Right lung (tissue), 5 donors: ENCODE data around the gene DYNC1I2. TPM values are rescaled to one million over a fixed set of nuclear protein-coding genes. Genes with fewer than 3 reads are reported as not detected.
"Not testable (repeated sequence)": the region's sequence is repeated elsewhere in the genome, so short reads cannot be mapped to it uniquely, and the experiment has no call there.

Source experiments
- DNase-seq, 2 donors: peaks; one replicate each; pipeline ENCODE4 v3.0.0-alpha.2; 2013
- polyA plus RNA-seq, 5 donors: library from polyadenylated mRNA; unstranded; fragments of 120-200 nt; gene quantifications; one replicate each; pipeline versions ENCODE4 v1.2.1 to v1.2.3, GENCODE V29; 2013; ENCODE audit warnings: inconsistent platforms in 1 of 5, low replicate concordance in 1 of 5; ENCODE audit not compliant: insufficient read length in 5 of 5, insufficient read depth in 1 of 5

The DYNC1I2 gene
- polyA plus RNA-seq, 5 donors = 163 to 264 (median 226) TPM

GRCh38 chr2:171763602-171764001, 76.3 kb downstream of the DYNC1I2 start:
- no peak for DNase-seq

GRCh38 chr2:171771463-171771862, 84.2 kb downstream of the DYNC1I2 start:
- no peak for DNase-seq

GRCh38 chr2:171772373-171772772, 85.1 kb downstream of the DYNC1I2 start:
- DNase-seq = no peak

GRCh38 chr2:171774581-171774980, 87.3 kb downstream of the DYNC1I2 start:
- DNase-seq = not testable (repeated sequence)

GRCh38 chr2:171778515-171778914, 91.2 kb downstream of the DYNC1I2 start:
- no peak for DNase-seq

GRCh38 chr2:171785450-171785849, 98.2 kb downstream of the DYNC1I2 start:
- DNase-seq = no peak

- no peak for DNase-seq
Measured at GRCh38 chr2:171787333-171788072, 100.2 kb downstream of the DYNC1I2 start.

GRCh38 chr2:171788316-171788993, 101.2 kb downstream of the DYNC1I2 start:
- no peak for DNase-seq

GRCh38 chr2:171789956-171790355, 102.7 kb downstream of the DYNC1I2 start:
- DNase-seq = no peak

- DNase-seq = no peak
Measured at GRCh38 chr2:171791361-171791760, 104.1 kb downstream of the DYNC1I2 start.

GRCh38 chr2:171792157-171792556, 104.9 kb downstream of the DYNC1I2 start:
- DNase-seq = no peak

GRCh38 chr2:171792886-171793580, 105.8 kb downstream of the DYNC1I2 start:
- no peak for DNase-seq

GRCh38 chr2:171793691-171794678, 106.7 kb downstream of the DYNC1I2 start:
- no peak for DNase-seq

GRCh38 chr2:171794918-171795317, 107.6 kb downstream of the DYNC1I2 start:
- DNase-seq = no peak

Other genes starting within 250 kb of the DYNC1I2 start
- 100 to 1,000 TPM in 1 of 5 donors, 10 to 100 TPM in 4; 61.2 to 131 (median 92.9) TPM for gene CYBRD1, start 165.0 kb upstream of the DYNC1I2 start, polyA plus RNA-seq
- 10 to 100 TPM; 19.2 to 32.9 (median 27.3) TPM for gene SLC25A12, start 206.8 kb downstream of the DYNC1I2 start, polyA plus RNA-seq
- 10 to 100 TPM; 54.4 to 80.4 (median 63.6) TPM for gene HAT1, start 235.0 kb downstream of the DYNC1I2 start, polyA plus RNA-seq